GM15510 (cell line): ENCODE data around the gene ATP2B2.

Experiments
- POLR2A ChIP-seq: IDR thresholded peaks from 3 replicates; pipeline ENCODE4 v1.6.1; 2011; ENCODE audit warnings: borderline replicate concordance; ENCODE audit not compliant: insufficient read length; ENCODE audit errors: extremely low read depth

ATP2B2 gene

GRCh38 chr3:10432931-10433330 lies 72.5 kb downstream of the ATP2B2 start:
- TF ChIP-seq POLR2A: no peak

DNA sequence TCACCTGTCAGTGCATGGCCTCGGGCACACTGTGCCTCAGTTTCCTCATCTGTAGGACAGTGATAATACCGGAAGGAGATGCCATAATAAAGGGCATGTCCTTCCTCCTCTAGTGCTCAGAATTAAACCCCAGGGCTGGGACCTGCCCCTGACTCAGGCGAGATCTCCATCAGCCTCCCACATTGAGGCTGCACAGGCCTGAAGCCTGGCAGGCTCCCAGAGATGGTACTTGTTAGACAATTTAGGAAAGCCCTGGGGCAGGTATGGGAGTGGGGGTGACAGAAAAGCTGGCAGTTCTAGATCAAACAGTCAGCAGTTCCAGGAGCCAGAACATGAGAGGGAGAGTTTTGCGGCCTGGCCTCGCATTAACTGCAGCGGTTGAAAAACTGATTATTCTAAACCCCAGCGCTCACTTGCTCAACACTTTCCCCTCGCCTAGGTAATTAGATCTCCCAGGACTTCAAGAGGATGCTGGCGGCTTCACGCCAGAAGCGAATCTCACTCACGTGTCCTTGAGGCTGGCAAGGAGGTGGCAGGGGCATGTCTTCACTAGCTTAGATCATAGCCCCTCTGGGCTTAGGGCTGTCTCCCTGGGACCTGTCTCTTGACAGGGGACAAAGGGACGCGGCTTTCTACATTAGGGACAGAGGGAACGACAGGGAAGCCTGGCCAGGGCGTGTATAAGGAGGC lies 73.1 kb downstream of the ATP2B2 start:
- TF ChIP-seq POLR2A: no peak

GRCh38 chr3:10430805-10431204 lies 74.6 kb downstream of the ATP2B2 start:
- no peak for TF ChIP-seq POLR2A

DNA sequence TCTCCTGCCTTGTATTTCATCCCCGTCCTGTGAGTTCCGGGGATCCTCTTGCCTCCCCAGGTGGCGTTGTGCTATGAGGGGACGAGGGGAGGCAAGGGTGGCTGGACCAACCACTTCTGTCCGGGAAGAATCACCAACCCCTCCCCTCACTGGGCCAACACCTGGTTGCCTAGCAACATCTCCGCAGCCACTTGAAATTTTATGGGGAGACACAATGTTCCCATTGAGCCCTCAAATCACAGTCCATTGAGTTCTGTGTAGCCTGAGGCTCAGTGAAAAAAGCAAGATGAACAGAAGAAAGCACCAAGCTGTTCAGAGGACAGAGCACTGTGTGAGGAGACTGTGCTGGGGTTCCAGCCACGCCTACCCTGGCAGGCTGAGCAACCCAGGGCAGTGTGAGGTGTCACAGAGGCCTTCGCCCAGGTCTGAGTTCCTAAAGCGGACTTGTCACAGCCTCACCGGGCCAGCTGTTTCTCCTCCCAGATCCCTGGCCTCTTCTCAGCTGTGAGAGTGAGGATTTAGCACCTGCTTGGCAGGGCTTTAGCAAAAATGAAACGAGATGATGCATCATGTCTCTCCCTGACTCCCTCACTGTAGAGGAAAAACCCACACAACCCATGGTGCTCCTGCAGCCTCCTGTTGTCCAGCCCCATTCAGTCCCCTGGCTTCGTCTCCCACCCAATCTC lies 76.8 kb downstream of the ATP2B2 start:
- TF ChIP-seq POLR2A: no peak

GRCh38 chr3:10426346-10427220 lies 78.8 kb downstream of the ATP2B2 start:
- no peak for TF ChIP-seq POLR2A

GRCh38 chr3:10423171-10423882 lies 82.1 kb downstream of the ATP2B2 start:
- no peak for TF ChIP-seq POLR2A

DNA sequence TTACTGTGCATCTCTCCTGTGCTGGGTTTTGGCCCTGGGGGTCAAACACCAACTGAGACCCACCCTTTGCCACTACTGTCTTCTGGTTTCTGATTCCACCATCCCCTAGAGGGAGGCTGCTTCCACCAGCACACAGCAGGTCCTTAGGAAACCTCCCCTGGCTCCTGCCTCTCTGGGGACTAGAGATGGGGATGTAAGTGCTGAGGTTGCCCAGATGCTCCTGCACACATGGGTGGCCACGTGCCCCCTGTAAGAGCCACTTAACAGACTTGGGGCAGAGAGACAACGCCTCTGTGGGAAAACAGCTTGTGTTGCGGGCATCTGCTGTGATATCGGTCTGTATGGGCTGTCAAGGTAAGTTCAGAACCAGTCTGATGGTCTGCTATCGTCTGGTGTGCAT lies 83.4 kb downstream of the ATP2B2 start:
- no peak for TF ChIP-seq POLR2A

GRCh38 chr3:10420745-10421475 lies 84.5 kb downstream of the ATP2B2 start:
- TF ChIP-seq POLR2A: no peak

GRCh38 chr3:10419637-10420232 lies 85.7 kb downstream of the ATP2B2 start:
- TF ChIP-seq POLR2A: no peak

DNA sequence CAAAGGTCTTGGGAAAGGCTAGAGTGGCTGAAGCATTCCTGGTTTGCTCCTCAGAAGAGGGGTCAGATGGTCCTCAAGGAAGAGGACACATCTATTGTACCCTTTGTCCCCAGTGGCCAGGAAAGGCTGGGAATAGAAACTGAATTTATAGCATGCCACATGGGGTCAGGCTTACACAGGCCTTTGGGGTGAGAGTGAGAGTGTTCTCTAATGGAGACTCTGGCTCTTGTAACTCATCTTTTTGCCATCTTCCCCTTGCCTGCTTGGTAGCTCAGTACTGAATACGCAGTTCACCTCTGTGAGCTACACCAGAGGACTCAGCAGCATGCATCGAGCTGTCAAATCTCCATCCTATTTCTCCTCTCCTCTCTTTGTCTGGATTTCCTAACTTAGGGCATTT lies 87.5 kb downstream of the ATP2B2 start:
- no peak for TF ChIP-seq POLR2A

DNA sequence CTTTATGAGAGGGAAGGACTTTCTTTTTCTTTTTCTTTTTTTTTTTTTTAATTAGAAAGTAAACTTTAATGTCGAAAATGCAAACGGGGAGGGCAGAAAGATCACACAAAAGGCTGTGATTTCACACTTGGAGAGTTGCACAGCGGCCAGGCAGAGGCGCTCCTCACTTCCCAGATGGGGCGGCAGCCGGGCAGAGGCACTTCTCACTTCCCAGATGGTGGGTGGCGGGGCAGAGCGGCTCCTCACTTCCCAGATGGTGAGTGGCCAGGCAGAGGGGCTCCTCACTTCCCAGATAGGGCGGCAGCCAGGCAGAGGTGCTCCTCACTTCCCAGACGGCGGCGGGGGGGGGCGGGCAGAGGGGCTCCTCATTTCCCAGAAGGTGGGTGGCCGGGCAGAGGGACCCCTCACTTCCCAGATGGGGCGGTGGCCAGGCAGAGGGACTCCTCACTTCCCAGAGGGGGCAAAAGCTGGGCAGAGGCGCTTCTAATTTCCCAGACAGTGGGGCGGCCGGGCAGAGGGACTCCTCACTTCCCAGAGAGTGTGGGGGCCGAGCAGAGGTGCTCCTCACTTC lies 88.6 kb downstream of the ATP2B2 start:
- no peak for TF ChIP-seq POLR2A

DNA sequence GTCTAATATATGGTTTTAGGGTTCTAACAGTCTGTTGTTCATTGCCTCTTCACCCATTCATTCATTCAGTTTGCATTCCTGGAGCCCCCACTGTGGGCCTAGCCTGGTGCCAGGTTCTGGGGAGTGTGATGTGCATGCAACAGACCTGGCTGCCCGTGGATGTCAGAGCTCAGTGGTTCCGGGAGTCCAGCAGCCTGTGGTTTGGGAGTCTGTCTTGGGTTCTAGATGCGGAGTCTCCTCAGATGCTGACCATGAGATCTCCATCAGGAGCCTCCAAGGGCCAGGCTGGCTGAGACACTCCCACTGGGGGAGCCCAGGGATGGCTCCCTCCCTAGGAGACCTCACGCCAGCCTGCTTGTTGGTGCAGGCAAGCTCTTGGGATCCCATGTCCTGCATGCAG lies 92.3 kb downstream of the ATP2B2 start:
- TF ChIP-seq POLR2A: no peak

DNA sequence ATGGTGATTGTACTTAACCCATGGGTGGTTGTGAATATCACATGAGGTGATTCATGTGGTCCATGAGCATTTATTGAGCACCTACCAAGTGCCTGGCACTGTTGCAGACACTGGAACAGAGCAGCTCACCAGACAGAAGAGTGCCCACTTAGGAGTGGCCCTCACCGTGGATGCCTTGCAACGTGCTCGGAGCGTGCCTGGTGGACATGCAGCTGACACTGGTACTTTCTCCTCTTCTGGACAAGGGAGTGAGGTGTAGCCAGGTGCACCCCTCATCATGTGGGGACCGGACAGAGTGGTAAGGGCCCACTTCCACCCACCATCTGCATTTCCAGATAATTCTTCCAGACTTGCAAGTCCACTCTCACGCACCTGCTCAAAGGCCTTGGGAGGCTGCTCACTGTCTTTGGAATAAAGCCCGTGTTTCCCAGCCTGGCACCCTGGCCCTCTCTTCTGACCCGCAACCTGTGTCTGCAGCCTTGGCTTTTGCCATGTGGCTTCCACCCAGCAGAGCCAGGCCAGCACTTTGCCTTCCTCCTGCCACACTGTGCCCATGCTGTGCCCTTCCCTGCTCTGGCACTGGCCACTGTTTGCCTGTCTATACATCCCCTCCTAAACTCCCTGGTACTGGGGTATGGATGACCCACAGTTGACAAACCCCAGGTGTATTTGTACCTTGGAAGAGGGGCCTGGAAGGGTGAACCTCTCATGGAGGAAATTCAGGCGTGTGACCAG lies 93.6 kb downstream of the ATP2B2 start:
- TF ChIP-seq POLR2A: no peak
